Osteocyte (in vitro differentiated cells): Measurements from ENCODE around the gene ACOX3. TPM values are rescaled to one million over a fixed set of nuclear protein-coding genes. Genes with fewer than 3 reads are reported as not detected.

Experiments
- DNase-seq: peaks from one replicate; pipeline ENCODE4 v3.0.0; 2021; ENCODE audit warnings: mixed read lengths; ENCODE audit not compliant: unreplicated experiment; ENCODE audit errors: extremely low spot score
- H3K27ac Mint-ChIP-seq: one replicate; pipeline ENCODE4 v1.8.0; 2021; ENCODE audit warnings: mild to moderate bottlenecking, mixed read lengths; ENCODE audit not compliant: unreplicated experiment
- H3K27me3 Mint-ChIP-seq: one replicate; pipeline ENCODE4 v1.8.0; 2021; ENCODE audit warnings: mixed read lengths; ENCODE audit not compliant: unreplicated experiment
- H3K36me3 Mint-ChIP-seq: one replicate; pipeline ENCODE4 v1.8.0; 2021; ENCODE audit warnings: mixed read lengths; ENCODE audit not compliant: unreplicated experiment
- H3K4me1 Mint-ChIP-seq: one replicate; pipeline ENCODE4 v1.8.0; 2021; ENCODE audit warnings: mixed read lengths; ENCODE audit not compliant: unreplicated experiment
- H3K4me3 Mint-ChIP-seq: one replicate; pipeline ENCODE4 v1.8.0; 2021; ENCODE audit warnings: mild to moderate bottlenecking, moderate library complexity, mixed read lengths; ENCODE audit not compliant: unreplicated experiment
- H3K9me3 Mint-ChIP-seq: one replicate; pipeline ENCODE4 v1.8.0; 2021; ENCODE audit warnings: mixed read lengths; ENCODE audit not compliant: unreplicated experiment
- CTCF ChIP-seq: fragments of 200-600 bp; sonication (generic); IDR thresholded peaks from 2 replicates; pipeline ENCODE4 v1.5.0; 2021; ENCODE audit warnings: antibody characterized with exemption, mild to moderate bottlenecking, moderate library complexity
- total RNA-seq: library from RNA; stranded (reverse); gene quantifications from 2 replicates; pipeline ENCODE4 v1.2.1, GENCODE V29; 2021

The ACOX3 gene
- total RNA-seq, 1 donor from 2014 or later, result 25.2 TPM

- TF ChIP-seq CTCF, result no peak
- H3K4me3 Mint-ChIP-seq, result no peak overlapping the region
- no peak for DNase-seq
- H3K9me3 Mint-ChIP-seq, result no peaks in the 10 kb centered on the region
- no peak overlapping the region for H3K27ac Mint-ChIP-seq
- peaks cover 23% of the 10 kb centered on the region for H3K36me3 Mint-ChIP-seq
- peaks cover 31% of the 10 kb centered on the region for H3K4me1 Mint-ChIP-seq
- no peaks in the 10 kb centered on the region for H3K27me3 Mint-ChIP-seq
These were observed 30.8 kb upstream of the ACOX3 start for GRCh38 chr4:8471211-8471875.

- peaks cover 31% of the 10 kb centered on the region for H3K4me1 Mint-ChIP-seq
- no peak for DNase-seq
- no peaks in the 10 kb centered on the region for H3K27me3 Mint-ChIP-seq
- TF ChIP-seq CTCF, result no peak
- peaks cover 22% of the 10 kb centered on the region for H3K36me3 Mint-ChIP-seq
- no peak overlapping the region for H3K4me3 Mint-ChIP-seq
- no peak overlapping the region for H3K27ac Mint-ChIP-seq
- H3K9me3 Mint-ChIP-seq, result no peaks in the 10 kb centered on the region
These were observed 30.0 kb upstream of the ACOX3 start for GRCh38 chr4:8470451-8471024.

GRCh38 chr4:8469550-8469949 is 29.0 kb upstream of the ACOX3 start:
- no peak for TF ChIP-seq CTCF
- Mint-ChIP-seq H3K27ac (no peak overlapping the region), H3K9me3 (no peaks in the 10 kb centered on the region), H3K27me3 (no peaks in the 10 kb centered on the region), H3K36me3 (peaks cover 28% of the 10 kb centered on the region), H3K4me3 (no peak overlapping the region), H3K4me1 (peaks cover 31% of the 10 kb centered on the region)
- no peak for DNase-seq

- Mint-ChIP-seq H3K27ac (peak overlapping the region; percentile 56), H3K9me3 (no peaks in the 10 kb centered on the region), H3K36me3 (peaks cover 28% of the 10 kb centered on the region), H3K4me3 (no peak overlapping the region), H3K4me1 (peaks cover 31% of the 10 kb centered on the region), H3K27me3 (no peaks in the 10 kb centered on the region)
- peak; percentile 97 for TF ChIP-seq CTCF
- no peak for DNase-seq
These were observed 28.4 kb upstream of the ACOX3 start for GRCh38 chr4:8468746-8469535.

GRCh38 chr4:8467016-8467415 is 26.5 kb upstream of the ACOX3 start:
- peaks cover 15% of the 10 kb centered on the region for H3K4me1 Mint-ChIP-seq
- no peak for TF ChIP-seq CTCF
- DNase-seq, result no peak
- no peaks in the 10 kb centered on the region for H3K9me3 Mint-ChIP-seq
- H3K36me3 Mint-ChIP-seq, result peaks cover 35% of the 10 kb centered on the region
- H3K27me3 Mint-ChIP-seq, result no peaks in the 10 kb centered on the region
- no peak overlapping the region for H3K27ac Mint-ChIP-seq
- H3K4me3 Mint-ChIP-seq, result no peak overlapping the region
